GM18867 (cell line): ENCODE results near the gene ACMSD.

Experiments
- ATAC-seq: cut with Tn5 transposase; IDR thresholded peaks from one replicate; pipeline ENCODE4 v1.9.1; 2021; ENCODE audit warnings: mild to moderate bottlenecking, moderate library complexity; ENCODE audit not compliant: unreplicated experiment

ACMSD gene

DNA sequence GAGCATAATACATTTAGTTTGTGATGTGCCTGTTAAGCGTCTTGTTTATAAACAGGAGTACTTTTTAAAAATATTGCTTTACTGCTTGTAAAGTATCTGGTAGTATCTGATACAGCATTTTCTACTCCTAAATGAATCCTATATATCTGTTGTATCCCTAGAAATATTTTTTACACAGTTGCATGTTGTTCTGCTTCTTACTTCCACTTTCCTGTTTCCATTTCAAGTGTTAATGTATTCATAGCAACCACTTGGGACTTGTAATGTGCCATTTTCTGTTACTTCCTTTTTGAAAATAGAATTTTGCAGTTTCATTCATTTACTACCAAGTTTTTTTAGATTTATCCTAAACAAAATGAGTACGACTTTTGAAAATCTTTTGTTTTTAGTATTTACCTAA is 105.1 kb downstream of the ACMSD start:
- peak; percentile 82 for ATAC-seq

- ATAC-seq = no peak
These were observed 106.6 kb downstream of the ACMSD start for GRCh38 chr2:134944975-134945374.

GRCh38 chr2:134946073-134946472 is 107.7 kb downstream of the ACMSD start:
- no peak for ATAC-seq

GRCh38 chr2:134949981-134950708 is 111.7 kb downstream of the ACMSD start:
- ATAC-seq = no peak

GRCh38 chr2:134950886-134951285 is 112.5 kb downstream of the ACMSD start:
- ATAC-seq = no peak
